Neutrophil (primary cell): ENCODE data around the gene MARCHF4.

Experiments
- H3K27ac ChIP-seq: fragments of 200-600 bp; sonication (generic); 2 replicates; pipeline ENCODE4 v1.5.1; 2016; ENCODE audit warnings: mild to moderate bottlenecking, moderate library complexity
- H3K27me3 ChIP-seq: fragments of 200-600 bp; sonication (generic); 2 replicates; pipeline ENCODE4 v1.6.0; 2016; ENCODE audit warnings: mild to moderate bottlenecking
- H3K36me3 ChIP-seq: fragments of 200-600 bp; sonication (generic); 2 replicates; pipeline ENCODE4 v1.5.1; 2017
- H3K4me1 ChIP-seq, 2 experiments: fragments of 200-600 bp in 1 of 2; sonication (generic) in 1 of 2; 1 replicate in 1 of 2; 2 replicates in 1 of 2; pipeline versions ENCODE4 v1.5.1 to v1.6.1; 2013 to 2016; ENCODE audit warnings: low read depth in 1 of 2, low read length in 1 of 2, mild to moderate bottlenecking in 1 of 2, moderate library complexity in 1 of 2; ENCODE audit not compliant: control insufficient read depth in 1 of 2, insufficient read depth in 1 of 2
- H3K4me3 ChIP-seq, 2 experiments: fragments of 200-600 bp in 1 of 2; sonication (generic) in 1 of 2; 1 replicate in 1 of 2; 2 replicates in 1 of 2; pipeline ENCODE4 v1.5.1; 2013 to 2016; ENCODE audit warnings: low read depth in 1 of 2, low read length in 1 of 2, mild to moderate bottlenecking in 1 of 2, moderate library complexity in 1 of 2
- H3K9me3 ChIP-seq: fragments of 200-600 bp; sonication (generic); 2 replicates; pipeline ENCODE4 v1.5.1; 2016
- CTCF ChIP-seq: fragments of 200-600 bp; sonication (generic); IDR thresholded peaks from 2 replicates; pipeline ENCODE4 v1.5.1; 2016; ENCODE audit warnings: antibody characterized with exemption

MARCHF4 gene

DNA sequence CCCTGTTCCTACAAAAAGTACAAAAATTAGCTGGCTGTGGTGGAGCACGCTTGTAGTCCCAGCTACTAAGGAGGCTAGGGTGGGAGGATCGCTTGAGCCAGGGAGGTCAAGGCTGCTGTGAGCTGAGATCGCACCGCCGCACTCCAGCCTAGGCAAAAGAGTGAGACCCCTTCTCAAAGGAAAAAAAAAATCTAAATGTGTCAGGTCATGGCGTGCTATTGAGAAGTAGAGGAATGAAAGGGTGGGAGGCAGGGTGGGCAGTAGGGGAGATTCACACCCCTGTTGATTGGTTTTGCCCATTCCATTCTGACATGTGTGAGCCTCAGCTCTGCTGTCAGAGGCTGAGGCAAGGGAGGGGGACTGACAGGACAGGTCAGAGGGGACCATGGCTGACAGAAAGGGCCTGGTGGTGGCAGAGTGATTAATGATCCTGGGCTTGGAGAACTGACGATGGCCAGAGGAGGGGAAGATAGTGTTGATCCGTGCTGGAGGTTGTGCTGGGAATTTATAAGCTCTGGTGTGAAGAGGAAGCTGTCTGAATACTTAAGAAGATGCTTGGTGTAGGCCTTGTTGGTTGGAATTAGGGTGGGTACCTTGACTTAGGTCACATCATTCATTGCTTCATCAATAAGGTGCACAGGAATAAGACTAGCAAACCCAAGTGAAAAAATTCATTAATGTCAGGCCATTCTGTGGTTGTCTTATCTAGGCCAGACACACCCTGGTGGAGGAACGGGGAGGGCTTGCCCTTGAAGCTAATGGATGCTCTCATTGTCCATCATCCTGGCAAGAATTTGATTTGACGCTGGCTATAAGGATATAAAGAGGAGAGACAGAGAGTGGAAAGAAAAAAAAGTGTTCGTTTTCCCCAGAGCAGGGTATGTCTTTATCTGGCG is 20.9 kb upstream of the MARCHF4 start:
- Histone ChIP-seq H3K4me3 (no peak overlapping the region), H3K4me1 (no peaks in the 10 kb centered on the region), H3K27me3 (peaks cover 25% of the 10 kb centered on the region), H3K9me3 (no peaks in the 10 kb centered on the region), H3K27ac (no peak overlapping the region), H3K36me3 (no peaks in the 10 kb centered on the region)
- no peak for TF ChIP-seq CTCF

GRCh38 chr2:216392018-216392562 is 19.8 kb upstream of the MARCHF4 start:
- Histone ChIP-seq H3K4me3 (no peak overlapping the region), H3K36me3 (no peaks in the 10 kb centered on the region), H3K27ac (no peak overlapping the region), H3K4me1 (no peaks in the 10 kb centered on the region), H3K27me3 (peaks cover 25% of the 10 kb centered on the region), H3K9me3 (no peaks in the 10 kb centered on the region)
- no peak for TF ChIP-seq CTCF

- Histone ChIP-seq H3K36me3 (no peaks in the 10 kb centered on the region), H3K9me3 (no peaks in the 10 kb centered on the region), H3K4me1 (no peaks in the 10 kb centered on the region), H3K27ac (no peak overlapping the region), H3K27me3 (peaks cover 25% of the 10 kb centered on the region), H3K4me3 (no peak overlapping the region)
- TF ChIP-seq CTCF = no peak
Observed at GRCh38 chr2:216391401-216391800, 19.1 kb upstream of the MARCHF4 start.

DNA sequence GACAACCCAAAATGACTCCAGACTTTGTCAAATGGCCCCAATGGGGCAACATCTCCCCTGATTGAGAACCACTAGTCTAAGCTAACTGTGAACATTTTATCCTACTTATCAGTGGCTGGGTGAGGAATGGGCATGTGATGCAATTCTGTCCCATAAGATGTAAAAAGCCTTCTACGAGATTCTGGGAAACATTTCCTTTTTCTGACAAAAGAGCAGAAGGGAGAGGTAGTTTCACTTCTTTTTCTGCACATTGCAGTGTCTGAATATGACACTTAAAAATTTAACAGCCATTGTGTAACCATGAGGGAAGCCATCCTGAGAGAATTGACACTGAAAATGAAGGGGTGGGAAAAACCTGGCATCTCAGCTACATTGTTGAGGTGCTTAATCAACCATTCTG is 17.3 kb upstream of the MARCHF4 start:
- no peak overlapping the region for H3K27ac ChIP-seq
- no peak overlapping the region for H3K4me3 ChIP-seq
- no peak for TF ChIP-seq CTCF
- H3K9me3 ChIP-seq = no peaks in the 10 kb centered on the region
- H3K4me1 ChIP-seq = peaks cover 9 to 17% of the 10 kb centered on the region in 2 experiments
- H3K27me3 ChIP-seq = peaks cover 16% of the 10 kb centered on the region
- no peaks in the 10 kb centered on the region for H3K36me3 ChIP-seq

DNA sequence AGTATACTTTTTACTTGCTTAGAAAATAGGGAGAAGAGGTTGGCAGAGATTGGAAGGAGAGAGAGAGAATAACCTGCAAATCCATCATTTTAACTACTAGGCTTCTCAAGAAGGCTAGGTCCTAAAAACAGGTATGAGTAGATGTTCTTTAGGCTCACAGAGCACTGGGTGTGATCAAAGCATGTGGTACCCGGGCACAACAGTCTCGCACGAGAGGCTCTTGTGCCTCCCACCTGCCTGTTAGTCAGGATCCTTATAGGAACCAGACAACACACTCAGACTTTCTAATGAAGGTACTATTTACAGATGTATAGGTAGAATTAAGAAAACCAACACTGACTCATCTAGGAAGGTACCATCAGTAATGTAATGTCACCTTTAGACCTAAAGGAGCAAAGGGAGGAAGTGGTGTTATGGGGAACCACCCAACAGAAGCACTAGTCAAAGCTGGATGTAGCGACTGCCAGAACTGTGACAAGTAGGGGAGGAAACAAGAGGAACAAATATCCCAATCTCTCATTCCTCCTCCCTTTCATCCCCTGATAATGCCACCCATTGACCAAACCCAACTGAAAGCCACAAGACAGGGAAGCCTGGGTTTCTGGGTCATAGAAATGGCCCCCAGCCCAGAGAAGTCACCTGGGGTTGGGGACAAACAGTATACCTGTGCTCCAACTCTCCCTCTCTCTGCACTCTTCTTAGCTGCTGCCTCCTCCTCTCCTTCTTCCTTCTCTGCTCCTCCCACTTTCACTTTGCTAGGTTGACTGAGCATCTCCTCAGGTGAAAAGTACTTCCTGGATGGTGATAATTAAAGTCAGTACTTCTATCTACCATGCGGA is 16.0 kb upstream of the MARCHF4 start:
- no peak for TF ChIP-seq CTCF
- H3K9me3 ChIP-seq = no peaks in the 10 kb centered on the region
- H3K36me3 ChIP-seq = no peaks in the 10 kb centered on the region
- no peak overlapping the region for H3K4me3 ChIP-seq
- peaks cover 9 to 19% of the 10 kb centered on the region in 2 experiments for H3K4me1 ChIP-seq
- H3K27ac ChIP-seq = no peak overlapping the region
- H3K27me3 ChIP-seq = peaks cover 5% of the 10 kb centered on the region
